Thymus (tissue), 11 donors: Measurements from ENCODE around the gene PLCG1. TPM values are rescaled to one million over a fixed set of nuclear protein-coding genes. Genes with fewer than 3 reads are reported as not detected.

ENCODE experiments used
- DNase-seq, 9 donors: peaks; one replicate each; pipeline ENCODE4 v3.0.0-alpha.2; 2013; ENCODE audit warnings: low spot score in 9 of 9, low read depth in 6 of 9, missing footprints in 1 of 9
- H3K27ac ChIP-seq, 2 donors: one replicate each; pipeline ENCODE4 v1.5.1; 2013; ENCODE audit warnings: control low read depth in 1 of 2, low read depth in 1 of 2, low read length in 1 of 2, mild to moderate bottlenecking in 1 of 2, moderate library complexity in 1 of 2
- H3K27me3 ChIP-seq, 2 donors: one replicate each; pipeline ENCODE4 v1.5.1; 2013; ENCODE audit warnings: low read length in 1 of 2; ENCODE audit not compliant: control insufficient read depth in 2 of 2, insufficient read depth in 1 of 2
- H3K36me3 ChIP-seq, 2 donors: one replicate each; pipeline ENCODE4 v1.5.1; 2013; ENCODE audit warnings: low read length in 1 of 2, mild to moderate bottlenecking in 1 of 2, moderate library complexity in 1 of 2; ENCODE audit not compliant: control insufficient read depth in 2 of 2, insufficient read depth in 2 of 2
- H3K4me1 ChIP-seq, 2 donors: one replicate each; pipeline ENCODE4 v1.5.1; 2013; ENCODE audit warnings: low read length in 2 of 2; ENCODE audit not compliant: control insufficient read depth in 2 of 2, insufficient read depth in 2 of 2
- H3K4me3 ChIP-seq, 2 donors: one replicate each; pipeline ENCODE4 v1.5.1; 2013; ENCODE audit warnings: low read length in 2 of 2, control low read depth in 1 of 2, mild to moderate bottlenecking in 1 of 2
- H3K9me3 ChIP-seq, 2 donors: one replicate each; pipeline ENCODE4 v1.5.1; 2013; ENCODE audit warnings: low read length in 1 of 2, mild to moderate bottlenecking in 1 of 2; ENCODE audit not compliant: control insufficient read depth in 2 of 2, insufficient read depth in 1 of 2
- WGBS: extraction: QIAGEN DNeasy Blood & Tissue Kit; methylation state at CpG from one replicate; pipeline ENCODE4 v1.1.7; 2013; 5-methylcytosine and 5-hydroxymethylcytosine counted together
- polyA plus RNA-seq: library from polyadenylated mRNA; stranded (reverse); fragments of 200-250 nt; gene quantifications from one replicate; pipeline ENCODE4 v1.2.3, GENCODE V29; 2013
- total RNA-seq: library from RNA; stranded (reverse); fragments of 120-200 nt; gene quantifications from one replicate; pipeline ENCODE4 v1.2.4, GENCODE V29; 2013
- donor health status: healthy.

The PLCG1 gene
- total and polyA plus RNA-seq, 2 donors: 103 to 126 TPM

DNA sequence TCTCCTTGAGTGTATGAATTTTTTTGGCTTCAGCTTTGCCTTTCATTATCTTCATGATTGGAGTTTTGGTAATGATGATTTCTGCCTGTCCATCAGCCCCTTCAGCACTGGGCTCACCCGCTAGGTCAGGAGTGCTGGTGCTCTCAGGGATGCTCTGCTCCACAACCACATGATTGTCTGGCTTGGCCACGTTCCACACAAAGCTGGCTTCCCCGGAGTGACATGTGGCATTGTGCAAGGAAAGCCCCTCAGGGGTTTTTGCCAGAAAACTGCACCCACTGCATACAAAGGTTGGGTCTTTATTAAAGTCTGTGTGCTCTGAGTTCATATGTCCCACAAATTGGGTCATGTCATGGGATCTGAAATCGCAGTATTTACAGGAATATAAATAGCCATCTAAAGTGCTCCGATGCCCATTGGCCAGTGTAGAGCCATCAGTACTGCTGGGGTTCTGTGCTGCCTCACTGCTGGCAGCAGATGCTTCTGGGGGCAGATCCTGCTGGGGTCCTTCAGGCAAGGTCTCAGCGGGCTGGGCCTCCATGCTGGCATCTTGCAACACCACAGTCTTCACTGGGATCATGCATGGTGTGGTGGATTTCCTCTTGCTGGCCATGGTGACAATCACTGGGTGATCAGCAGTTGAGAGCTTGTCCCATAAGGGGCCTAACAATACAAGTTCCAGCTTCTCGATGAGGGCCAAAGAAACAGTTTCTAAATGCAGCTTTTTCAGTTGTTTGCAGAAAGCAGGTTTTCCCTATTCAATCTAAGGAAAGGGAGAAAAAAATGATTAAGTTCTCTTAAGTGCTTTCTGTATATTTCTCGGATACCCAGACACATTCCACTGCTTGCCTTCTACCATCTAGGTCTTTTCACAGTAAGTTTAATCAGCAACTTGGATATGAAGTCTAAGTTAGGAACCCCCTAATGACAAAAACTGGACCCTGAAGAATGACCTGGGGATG is 67.2 kb downstream of the PLCG1 start:
- Histone ChIP-seq H3K9me3 (no peaks in the 10 kb centered on the region), H3K27me3 (no peaks in the 10 kb centered on the region), H3K4me1 (no peaks in the 10 kb centered on the region), H3K4me3 (no peak overlapping the region), H3K27ac (no peak overlapping the region), H3K36me3 (peaks cover 7 to 14% of the 10 kb centered on the region in 2 donors)
- DNase-seq: no peak
- WGBS: 98% methylated on average over 8 of the region's 8 CpGs

DNA sequence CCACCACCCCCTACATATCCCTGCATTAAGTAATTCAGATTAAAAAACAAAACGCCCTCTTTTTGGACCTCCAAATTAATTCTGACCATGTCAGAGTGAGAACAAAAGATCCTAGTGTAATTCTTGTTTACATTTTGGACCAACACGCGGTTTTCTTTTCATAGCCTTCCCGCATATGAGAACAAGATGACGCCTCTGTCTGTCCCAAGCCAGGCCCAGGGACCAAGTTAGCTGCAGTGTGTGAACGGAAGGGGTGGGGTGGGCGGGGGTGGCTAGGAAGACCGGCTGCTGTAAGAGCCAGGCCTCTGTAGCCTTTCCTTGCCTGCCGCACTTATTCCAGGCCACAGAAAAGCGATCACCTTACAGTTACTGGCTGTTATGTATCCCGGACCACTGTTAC is 68.0 kb downstream of the PLCG1 start:
- H3K27me3 ChIP-seq: no peaks in the 10 kb centered on the region
- H3K4me3 ChIP-seq: no peak overlapping the region
- H3K36me3 ChIP-seq: peaks cover 7 to 14% of the 10 kb centered on the region in 2 donors
- no peak for DNase-seq
- 98% methylated on average over 11 of the region's 11 CpGs for WGBS
- H3K4me1 ChIP-seq: no peaks in the 10 kb centered on the region
- H3K27ac ChIP-seq: no peak overlapping the region
- no peaks in the 10 kb centered on the region for H3K9me3 ChIP-seq

DNA sequence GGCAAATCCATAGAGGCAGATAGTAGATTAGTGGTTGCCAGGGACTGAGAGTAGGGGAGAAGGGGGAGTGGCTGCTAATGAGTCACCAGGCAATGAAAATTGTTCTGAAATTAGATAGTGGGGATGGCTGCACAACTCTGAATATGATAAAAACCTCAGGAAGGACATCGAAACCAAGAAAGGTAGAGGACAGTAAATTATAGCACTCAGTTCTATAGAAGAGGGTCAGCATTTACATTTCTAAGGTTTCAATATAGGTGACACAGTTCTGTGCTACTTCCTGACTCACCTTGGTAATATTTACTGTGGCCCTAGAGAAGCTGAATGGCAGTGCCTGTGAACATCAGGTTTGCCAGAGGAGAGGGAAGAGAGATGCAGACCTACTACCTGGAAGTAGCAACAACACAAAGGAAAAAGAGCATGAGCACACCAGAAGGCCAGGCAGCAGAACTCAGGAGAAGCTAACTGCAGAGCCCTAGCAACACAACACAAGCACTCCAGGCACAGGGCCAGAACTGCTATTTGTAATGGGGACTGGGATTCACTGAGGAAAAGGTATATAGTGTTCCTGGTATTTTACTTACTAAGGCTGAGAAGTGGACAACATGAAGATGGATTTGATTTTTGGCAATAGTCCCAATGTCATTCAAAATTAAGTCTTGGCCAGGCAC is 75.9 kb downstream of the PLCG1 start:
- Histone ChIP-seq H3K27me3 (no peaks in the 10 kb centered on the region), H3K4me1 (no peaks in the 10 kb centered on the region), H3K9me3 (no peaks in the 10 kb centered on the region), H3K36me3 (no peaks in the 10 kb centered on the region), H3K4me3 (no peak overlapping the region), H3K27ac (no peak overlapping the region)
- no peak for DNase-seq
- WGBS: 97% methylated on average over 1 of the region's 1 CpG

DNA sequence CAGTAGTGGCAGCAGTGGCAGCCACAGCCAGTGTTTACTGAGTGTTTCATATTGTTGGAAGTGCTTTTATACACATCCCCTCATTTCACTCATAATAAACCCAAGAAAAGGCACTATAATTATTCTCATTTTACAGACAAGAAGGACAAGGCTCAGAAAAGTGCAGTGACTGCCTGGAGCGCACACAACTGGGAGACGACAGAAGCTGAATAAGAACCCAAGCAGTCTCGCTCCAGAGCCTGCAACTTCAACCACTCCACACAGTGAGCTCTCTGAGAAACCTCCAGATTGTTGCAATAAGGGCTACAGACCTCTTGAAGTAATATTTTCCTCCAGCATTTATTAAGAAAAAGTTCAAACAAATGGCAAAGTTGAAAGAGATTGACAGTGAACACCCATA is 76.9 kb downstream of the PLCG1 start:
- 98% methylated on average over 3 of the region's 3 CpGs for WGBS
- no peaks in the 10 kb centered on the region for H3K36me3 ChIP-seq
- H3K27ac ChIP-seq: no peak overlapping the region
- no peaks in the 10 kb centered on the region for H3K4me1 ChIP-seq
- H3K27me3 ChIP-seq: no peaks in the 10 kb centered on the region
- no peak for DNase-seq
- no peak overlapping the region for H3K4me3 ChIP-seq
- no peaks in the 10 kb centered on the region for H3K9me3 ChIP-seq

DNA sequence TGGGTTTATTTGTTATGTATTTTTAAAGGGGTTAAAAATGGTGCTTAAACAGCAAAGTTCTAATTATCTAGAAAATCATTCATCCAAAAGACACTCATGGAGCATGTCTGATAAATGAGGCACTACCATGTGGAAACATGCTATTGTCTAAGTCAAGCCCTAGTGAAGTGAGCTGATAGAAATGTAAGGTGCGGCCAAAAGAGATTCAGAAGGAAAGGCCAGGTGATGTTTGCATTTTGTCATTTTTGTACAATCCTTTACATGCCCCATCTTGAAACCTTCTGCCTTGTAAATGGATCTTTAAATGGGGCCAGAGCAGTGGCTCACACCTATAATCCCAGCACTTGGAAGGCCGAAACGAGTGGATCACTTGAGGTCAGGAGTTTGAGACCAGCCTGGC is 77.3 kb downstream of the PLCG1 start:
- Histone ChIP-seq H3K4me3 (no peak overlapping the region), H3K36me3 (no peaks in the 10 kb centered on the region), H3K4me1 (no peaks in the 10 kb centered on the region), H3K27ac (no peak overlapping the region), H3K27me3 (no peaks in the 10 kb centered on the region), H3K9me3 (no peaks in the 10 kb centered on the region)
- 98% methylated on average over 3 of the region's 3 CpGs for WGBS
- no peak for DNase-seq

DNA sequence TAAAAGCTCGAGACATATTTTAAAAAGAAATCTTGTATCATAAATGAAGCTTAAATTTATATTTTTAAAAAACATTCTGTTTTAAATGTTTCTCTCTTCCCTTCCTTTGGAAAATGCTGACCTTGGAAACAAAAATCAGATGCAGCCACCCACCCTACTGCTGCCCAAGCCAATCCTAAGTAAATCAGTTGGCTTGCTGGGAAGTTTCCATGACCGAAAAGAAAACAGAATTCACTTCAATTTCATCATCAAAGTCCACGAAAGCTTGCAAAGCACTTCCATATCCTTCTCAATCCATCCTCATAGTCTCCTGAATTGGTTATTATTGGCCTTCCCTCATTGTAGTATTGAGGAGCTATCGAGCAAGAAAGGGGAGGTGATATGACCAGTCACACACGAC is 80.1 kb downstream of the PLCG1 start:
- no peak overlapping the region for H3K4me3 ChIP-seq
- 98% methylated on average over 5 of the region's 5 CpGs for WGBS
- no peaks in the 10 kb centered on the region for H3K9me3 ChIP-seq
- H3K27ac ChIP-seq: no peak overlapping the region
- H3K4me1 ChIP-seq: no peaks in the 10 kb centered on the region
- H3K36me3 ChIP-seq: no peaks in the 10 kb centered on the region
- no peak for DNase-seq
- no peaks in the 10 kb centered on the region for H3K27me3 ChIP-seq

DNA sequence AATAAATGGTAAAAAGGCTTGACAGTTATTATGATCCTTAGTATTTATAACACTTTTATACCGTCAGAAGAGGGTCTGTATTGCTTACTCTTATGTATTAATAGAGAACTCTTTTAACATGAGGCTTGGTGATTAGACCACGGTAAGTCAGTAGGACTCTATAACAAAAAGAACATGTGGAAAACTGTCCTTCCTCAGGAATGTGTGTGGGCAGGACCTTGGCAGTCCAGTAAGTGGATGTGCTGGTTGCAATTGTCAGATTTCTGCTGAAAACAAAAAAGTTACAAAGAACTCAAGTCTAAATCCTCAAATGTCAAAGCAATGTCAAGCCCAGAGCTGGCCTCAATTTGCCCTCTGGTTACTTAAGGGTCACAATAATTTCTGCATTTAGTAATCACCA is 81.1 kb downstream of the PLCG1 start:
- H3K4me1 ChIP-seq: no peaks in the 10 kb centered on the region
- WGBS: 94% methylated on average over 2 of the region's 2 CpGs
- H3K27me3 ChIP-seq: no peaks in the 10 kb centered on the region
- no peaks in the 10 kb centered on the region for H3K9me3 ChIP-seq
- H3K36me3 ChIP-seq: no peaks in the 10 kb centered on the region
- no peak for DNase-seq
- H3K27ac ChIP-seq: no peak overlapping the region
- no peak overlapping the region for H3K4me3 ChIP-seq

DNA sequence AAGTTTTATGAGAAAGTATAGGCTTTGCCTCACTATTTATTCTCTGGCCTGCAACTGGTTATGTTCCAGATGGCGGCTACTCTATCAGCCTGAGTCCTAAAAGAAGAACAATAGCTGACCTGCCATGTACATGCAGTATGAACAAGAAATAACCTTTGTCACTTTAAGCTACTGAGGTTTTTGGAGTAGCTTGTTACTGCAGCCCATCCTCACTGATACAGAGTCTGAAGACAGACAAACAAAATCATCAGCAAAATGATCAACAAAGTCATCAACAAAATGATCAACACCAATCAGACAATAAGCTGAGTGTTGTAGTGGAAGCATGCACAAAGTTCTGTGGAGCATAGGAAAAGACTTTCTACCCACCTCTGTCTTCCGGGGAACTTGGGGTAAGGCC is 82.5 kb downstream of the PLCG1 start:
- 100% methylated on average over 2 of the region's 2 CpGs for WGBS
- no peaks in the 10 kb centered on the region for H3K9me3 ChIP-seq
- H3K4me3 ChIP-seq: no peak overlapping the region
- no peak overlapping the region for H3K27ac ChIP-seq
- H3K36me3 ChIP-seq: no peaks in the 10 kb centered on the region
- no peaks in the 10 kb centered on the region for H3K4me1 ChIP-seq
- no peak for DNase-seq
- no peaks in the 10 kb centered on the region for H3K27me3 ChIP-seq

DNA sequence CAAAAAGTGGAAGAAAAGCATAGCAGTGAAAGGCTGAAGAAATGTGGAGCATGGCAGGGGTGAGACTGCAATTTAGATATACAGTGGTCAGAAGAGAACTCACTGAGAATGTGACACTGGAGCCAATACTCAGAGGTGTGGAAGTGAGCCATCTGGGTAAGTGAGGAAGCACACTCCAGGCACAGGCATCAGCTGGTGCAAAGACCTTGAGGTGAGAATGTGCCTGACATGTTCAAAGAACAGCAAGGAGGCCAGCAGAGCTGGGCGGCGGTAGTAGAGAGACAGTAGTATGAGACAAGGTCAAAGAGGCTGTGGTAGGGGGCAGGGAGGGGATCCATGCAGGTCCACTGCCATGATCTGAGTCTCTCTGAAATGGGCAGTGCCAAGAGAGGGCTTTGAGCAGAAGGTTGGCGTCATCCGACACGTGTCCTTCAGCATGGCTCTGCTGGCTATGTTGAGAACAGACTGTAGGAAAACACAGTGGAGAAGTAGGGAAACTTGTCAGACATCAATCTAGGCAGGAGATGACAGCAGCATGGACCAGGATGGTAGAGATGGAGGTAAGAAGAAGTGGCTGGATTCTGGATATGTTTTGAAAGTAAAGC is 84.4 kb downstream of the PLCG1 start:
- Histone ChIP-seq H3K4me1 (no peaks in the 10 kb centered on the region), H3K4me3 (no peak overlapping the region), H3K9me3 (no peaks in the 10 kb centered on the region), H3K27ac (no peak overlapping the region), H3K36me3 (no peaks in the 10 kb centered on the region), H3K27me3 (no peaks in the 10 kb centered on the region)
- DNase-seq: no peak
- whole genome bisulfite sequencing: 97% methylated on average over 5 of the region's 5 CpGs
